ENCODE measurements around the gene CACNA1D.
"Not testable (repeated sequence)": the region's sequence is repeated elsewhere in the genome, so short reads cannot be mapped to it uniquely, and the experiment has no call there.

Gene CACNA1D

DNA sequence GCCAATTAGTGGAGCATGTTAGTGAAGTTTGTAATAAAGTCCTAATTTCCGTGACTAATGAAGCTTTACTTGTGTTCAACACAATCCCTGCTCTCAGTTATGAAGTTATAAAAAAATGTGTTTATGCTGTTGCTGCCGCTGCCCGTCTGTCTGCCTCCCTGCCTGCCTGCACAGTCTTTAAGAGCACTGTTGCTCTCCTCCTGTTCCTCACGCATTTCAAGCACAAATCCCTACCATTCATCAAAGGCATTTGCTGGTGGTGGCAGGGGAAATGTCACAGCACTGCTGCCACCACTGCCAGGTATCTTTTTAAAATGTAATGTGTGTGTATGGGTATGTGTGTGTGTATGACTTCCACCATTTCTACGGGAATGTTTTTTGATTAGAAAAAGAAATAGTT, 58.8 kb downstream of the CACNA1D start:
- H3K27ac ChIP-seq (ENCODE audit: low read length), result no peak overlapping the region
- H3K9me3 ChIP-seq (ENCODE audit: control insufficient read depth in 1 of 2, low read length in 2 of 2), result no peaks in the 10 kb centered on the region
- H3K27me3 ChIP-seq (ENCODE audit: low read depth, low read length), result no peaks in the 10 kb centered on the region
- H3K4me3 ChIP-seq (ENCODE audit: low read depth in 1 of 2, low read length in 2 of 2), result peak overlapping the region in 1 of 2 donors; percentile 1
- H3K36me3 ChIP-seq (ENCODE audit: control insufficient read depth in 1 of 2, insufficient read depth in 2 of 2, low read length in 2 of 2), result no peaks in the 10 kb centered on the region
- peaks cover 0 to 4% of the 10 kb centered on the region in 2 donors for H3K4me1 ChIP-seq (ENCODE audit: control insufficient read depth in 1 of 2, insufficient read depth in 2 of 2, low read length in 2 of 2)

DNA sequence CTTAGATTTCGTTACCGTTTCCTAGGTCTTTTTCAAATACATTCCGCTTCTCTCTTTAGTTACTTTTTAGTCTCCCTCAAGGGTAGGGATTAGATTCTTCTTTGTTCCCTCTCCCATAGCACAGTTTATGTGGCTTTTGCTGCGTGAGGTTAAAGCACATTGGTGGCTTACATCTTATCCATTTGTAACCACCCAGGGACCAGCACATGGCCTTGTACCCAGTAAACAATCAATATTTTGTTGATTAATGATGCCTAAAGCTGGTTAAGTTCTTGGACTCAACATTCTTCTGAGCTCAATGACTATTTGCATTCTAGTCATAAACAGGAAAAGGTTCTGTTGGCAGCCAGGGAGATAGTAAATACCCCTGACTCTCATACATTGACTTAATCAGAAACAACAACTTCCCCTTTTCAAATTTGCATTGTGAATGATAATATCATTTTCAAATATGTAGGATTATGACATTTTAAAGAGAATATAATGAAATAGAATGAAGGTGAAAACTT, 60.2 kb downstream of the CACNA1D start:
- no peaks in the 10 kb centered on the region for H3K9me3 ChIP-seq (ENCODE audit: control insufficient read depth in 1 of 2, low read length in 2 of 2)

DNA sequence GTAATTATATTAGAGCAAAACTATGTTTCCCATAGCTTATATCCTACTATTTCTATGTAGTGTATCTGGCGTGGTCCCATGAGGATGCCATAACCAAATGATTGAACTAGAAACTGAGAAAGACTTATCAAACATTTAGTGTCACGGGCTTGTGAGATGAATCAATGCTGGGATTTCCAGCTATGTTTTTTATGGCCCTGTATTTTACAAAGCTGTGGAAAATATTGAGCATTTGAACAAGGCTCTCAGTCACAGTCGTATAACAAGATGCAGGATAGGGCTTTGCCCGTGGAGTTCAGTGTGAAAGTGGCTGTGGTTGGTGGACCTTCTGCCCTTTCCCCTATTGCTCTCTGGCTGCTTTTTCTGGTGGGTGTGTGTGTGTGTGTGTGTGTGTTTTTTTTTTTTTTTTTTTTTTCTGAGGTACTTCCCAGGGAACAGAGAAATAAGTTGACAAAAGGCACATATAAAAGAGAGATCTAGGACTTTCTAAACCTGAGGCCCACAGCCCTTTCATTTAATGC, 60.7 kb downstream of the CACNA1D start:
- Histone ChIP-seq H3K27me3 (ENCODE audit: low read depth, low read length) (no peaks in the 10 kb centered on the region), H3K4me3 (ENCODE audit: low read depth in 1 of 2, low read length in 2 of 2) (no peak overlapping the region), H3K27ac (ENCODE audit: low read length) (no peak overlapping the region), H3K9me3 (ENCODE audit: control insufficient read depth in 1 of 2, low read length in 2 of 2) (no peaks in the 10 kb centered on the region), H3K4me1 (ENCODE audit: control insufficient read depth in 1 of 2, insufficient read depth in 2 of 2, low read length in 2 of 2) (peaks cover 0 to 4% of the 10 kb centered on the region in 2 donors), H3K36me3 (ENCODE audit: control insufficient read depth in 1 of 2, insufficient read depth in 2 of 2, low read length in 2 of 2) (no peaks in the 10 kb centered on the region)

More for the DNA sequence above, 60.2 kb downstream of the CACNA1D start:
- no peak overlapping the region for H3K4me3 ChIP-seq (ENCODE audit: low read depth in 1 of 2, low read length in 2 of 2)
- no peaks in the 10 kb centered on the region for H3K36me3 ChIP-seq (ENCODE audit: control insufficient read depth in 1 of 2, insufficient read depth in 2 of 2, low read length in 2 of 2)
- H3K4me1 ChIP-seq (ENCODE audit: control insufficient read depth in 1 of 2, insufficient read depth in 2 of 2, low read length in 2 of 2), result peaks cover 0 to 4% of the 10 kb centered on the region in 2 donors
- H3K27me3 ChIP-seq (ENCODE audit: low read depth, low read length), result no peaks in the 10 kb centered on the region
- no peak overlapping the region for H3K27ac ChIP-seq (ENCODE audit: low read length)

DNA sequence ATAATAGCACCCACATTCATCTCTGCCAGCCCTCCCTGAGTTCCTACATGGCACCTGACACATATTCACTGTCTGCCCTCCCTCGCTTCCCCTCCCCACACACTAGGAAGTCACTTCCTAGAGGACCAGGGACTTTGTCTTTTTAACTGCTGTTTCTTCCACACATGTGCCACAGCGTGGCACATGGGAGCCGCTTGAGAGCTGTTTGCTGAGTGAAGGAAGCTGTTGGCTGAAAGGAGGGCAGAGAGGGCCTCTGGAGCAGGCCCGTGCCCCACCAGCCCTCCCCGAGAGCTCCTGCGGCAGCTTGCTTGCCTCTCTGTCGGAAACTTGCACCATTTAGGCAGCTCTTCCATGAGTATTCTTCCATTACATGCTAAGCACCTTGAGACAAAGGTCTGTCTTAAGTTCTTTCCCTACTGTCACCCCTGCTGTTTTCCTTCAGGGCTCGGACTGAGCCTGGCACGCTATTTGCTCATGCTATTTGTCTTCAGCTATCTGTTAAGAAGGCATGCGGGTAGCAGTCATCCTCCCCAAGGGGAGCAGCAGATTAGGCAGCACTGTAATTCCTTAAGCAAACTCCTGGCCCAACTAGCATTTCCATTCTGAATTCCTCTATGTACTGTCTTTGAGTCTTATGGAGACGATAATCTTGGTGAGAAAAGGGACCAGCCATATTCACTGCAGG, 72.2 kb downstream of the CACNA1D start:
- Histone ChIP-seq H3K27me3 (ENCODE audit: low read depth, low read length) (no peaks in the 10 kb centered on the region), H3K9me3 (ENCODE audit: control insufficient read depth in 1 of 2, low read length in 2 of 2) (no peaks in the 10 kb centered on the region), H3K4me3 (ENCODE audit: low read depth in 1 of 2, low read length in 2 of 2) (no peak overlapping the region), H3K27ac (ENCODE audit: low read length) (no peak overlapping the region), H3K4me1 (ENCODE audit: control insufficient read depth in 1 of 2, insufficient read depth in 2 of 2, low read length in 2 of 2) (peaks cover 0 to 5% of the 10 kb centered on the region in 2 donors), H3K36me3 (ENCODE audit: control insufficient read depth in 1 of 2, insufficient read depth in 2 of 2, low read length in 2 of 2) (no peaks in the 10 kb centered on the region)

DNA sequence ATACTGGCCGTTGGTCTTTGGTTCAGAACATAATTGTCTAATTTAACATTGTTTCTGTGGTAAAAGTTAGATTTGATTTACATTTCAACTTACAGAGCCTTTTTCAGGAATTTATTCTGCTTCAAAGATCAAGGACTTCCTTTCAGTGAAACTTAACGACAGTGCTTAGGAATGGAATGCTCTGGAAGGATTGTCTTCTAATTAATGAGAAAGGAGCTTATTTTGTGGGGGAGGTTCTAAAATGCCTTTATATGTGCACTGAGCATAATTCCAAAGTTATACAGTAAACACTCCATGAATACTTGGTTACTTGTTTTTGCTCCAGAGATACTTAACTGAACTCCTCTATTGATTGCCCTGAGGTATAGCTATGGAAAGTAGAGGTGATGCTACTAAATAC, 75.7 kb downstream of the CACNA1D start:
- H3K36me3 ChIP-seq (ENCODE audit: control insufficient read depth in 1 of 2, insufficient read depth in 2 of 2, low read length in 2 of 2), result no peaks in the 10 kb centered on the region
- H3K4me1 ChIP-seq (ENCODE audit: control insufficient read depth in 1 of 2, insufficient read depth in 2 of 2, low read length in 2 of 2), result peaks cover 0 to 5% of the 10 kb centered on the region in 2 donors
- H3K27me3 ChIP-seq (ENCODE audit: low read depth, low read length), result no peaks in the 10 kb centered on the region
- no peak overlapping the region for H3K4me3 ChIP-seq (ENCODE audit: low read depth in 1 of 2, low read length in 2 of 2)
- H3K9me3 ChIP-seq (ENCODE audit: control insufficient read depth in 1 of 2, low read length in 2 of 2), result no peaks in the 10 kb centered on the region
- H3K27ac ChIP-seq (ENCODE audit: low read length), result no peak overlapping the region

DNA sequence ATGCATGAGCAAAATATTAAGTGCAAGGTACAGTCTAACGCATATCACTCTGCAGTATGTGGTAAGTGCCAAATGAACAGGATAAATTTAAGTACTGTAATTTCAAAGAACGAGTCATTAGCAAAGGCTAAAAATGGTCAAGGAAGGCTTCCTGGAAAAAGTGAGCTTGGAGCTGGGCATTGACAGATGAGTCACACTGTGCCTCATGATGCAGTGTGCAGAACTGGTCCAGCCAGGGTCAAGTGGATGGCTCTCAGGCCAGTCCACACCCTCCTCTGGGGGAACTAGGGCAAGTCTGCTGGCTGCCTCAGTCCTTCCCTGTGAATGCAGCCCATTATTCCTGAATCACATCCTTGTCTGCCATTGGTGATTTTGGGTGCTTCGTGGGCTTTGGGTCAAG, 76.3 kb downstream of the CACNA1D start:
- Histone ChIP-seq H3K27me3 (ENCODE audit: low read depth, low read length) (no peaks in the 10 kb centered on the region), H3K4me1 (ENCODE audit: control insufficient read depth in 1 of 2, insufficient read depth in 2 of 2, low read length in 2 of 2) (peaks cover 0 to 5% of the 10 kb centered on the region in 2 donors), H3K27ac (ENCODE audit: low read length) (no peak overlapping the region), H3K4me3 (ENCODE audit: low read depth in 1 of 2, low read length in 2 of 2) (no peak overlapping the region), H3K36me3 (ENCODE audit: control insufficient read depth in 1 of 2, insufficient read depth in 2 of 2, low read length in 2 of 2) (no peaks in the 10 kb centered on the region), H3K9me3 (ENCODE audit: control insufficient read depth in 1 of 2, low read length in 2 of 2) (no peaks in the 10 kb centered on the region)

DNA sequence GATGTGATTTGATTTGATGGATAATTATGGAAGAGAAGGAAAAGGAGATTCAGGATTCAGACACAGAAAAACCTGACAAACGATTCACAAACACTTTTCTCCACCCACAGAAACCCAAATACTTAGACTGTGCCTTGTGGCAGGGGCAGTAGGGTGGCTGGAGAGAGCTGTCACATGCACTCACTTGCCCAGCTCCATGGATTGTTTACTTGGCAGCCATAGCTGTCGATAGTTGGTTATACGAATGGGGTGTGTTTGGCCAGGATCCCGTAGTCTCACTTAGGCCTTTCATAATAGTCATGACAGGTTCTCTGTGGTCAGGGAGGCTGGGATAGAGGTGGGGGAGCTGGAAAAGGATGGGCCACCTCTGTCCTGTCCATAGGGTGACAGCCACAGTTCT, 76.9 kb downstream of the CACNA1D start:
- Histone ChIP-seq H3K4me3 (ENCODE audit: low read depth in 1 of 2, low read length in 2 of 2) (no peak overlapping the region), H3K4me1 (ENCODE audit: control insufficient read depth in 1 of 2, insufficient read depth in 2 of 2, low read length in 2 of 2) (peaks cover 0 to 5% of the 10 kb centered on the region in 2 donors), H3K9me3 (ENCODE audit: control insufficient read depth in 1 of 2, low read length in 2 of 2) (no peaks in the 10 kb centered on the region), H3K27me3 (ENCODE audit: low read depth, low read length) (no peaks in the 10 kb centered on the region), H3K27ac (ENCODE audit: low read length) (no peak overlapping the region), H3K36me3 (ENCODE audit: control insufficient read depth in 1 of 2, insufficient read depth in 2 of 2, low read length in 2 of 2) (no peaks in the 10 kb centered on the region)

DNA sequence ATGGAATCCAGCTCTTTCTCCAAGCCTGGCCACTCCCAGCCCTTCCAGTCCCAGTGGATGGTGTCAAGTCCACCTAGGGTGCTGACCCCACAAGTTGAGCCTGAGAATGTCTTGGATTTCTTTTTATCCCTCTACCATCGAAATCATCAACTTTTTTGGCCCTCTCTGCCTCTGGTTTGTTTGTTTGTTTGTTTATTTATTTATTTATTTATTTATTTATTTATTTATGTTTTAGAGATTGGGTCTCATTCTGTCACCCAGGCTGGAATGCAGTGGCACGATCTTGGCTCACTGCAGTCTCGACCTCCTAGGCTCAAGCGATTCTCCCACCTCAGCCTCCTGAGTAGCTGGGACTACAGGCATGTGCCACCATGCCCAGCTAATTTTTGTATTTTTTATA, 77.8 kb downstream of the CACNA1D start:
- not testable (repeated sequence) for H3K27me3 ChIP-seq (ENCODE audit: low read depth, low read length)

DNA sequence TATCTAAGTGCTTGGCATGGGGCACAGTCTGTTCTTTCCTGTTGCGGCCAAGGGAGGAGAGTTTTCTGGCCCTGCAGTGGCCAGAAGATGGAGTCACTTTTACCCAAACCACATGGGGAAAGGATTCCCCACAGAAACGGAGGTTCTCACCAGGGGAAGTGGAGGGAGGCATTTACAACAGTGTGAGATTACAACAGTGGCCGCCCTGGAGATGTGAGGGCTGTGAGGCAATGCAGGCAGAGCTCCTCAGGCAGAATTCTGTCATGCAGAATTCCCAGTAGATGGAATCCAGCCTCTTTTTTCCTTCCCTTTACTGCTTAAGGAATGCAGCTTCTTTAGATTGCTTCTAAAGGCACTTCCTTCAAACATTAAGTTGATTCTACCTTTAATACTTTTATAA, 83.1 kb downstream of the CACNA1D start:
- Histone ChIP-seq H3K4me3 (ENCODE audit: low read depth in 1 of 2, low read length in 2 of 2) (no peak overlapping the region), H3K27me3 (ENCODE audit: low read depth, low read length) (no peaks in the 10 kb centered on the region), H3K9me3 (ENCODE audit: control insufficient read depth in 1 of 2, low read length in 2 of 2) (no peaks in the 10 kb centered on the region), H3K4me1 (ENCODE audit: control insufficient read depth in 1 of 2, insufficient read depth in 2 of 2, low read length in 2 of 2) (peaks cover 0 to 5% of the 10 kb centered on the region in 2 donors), H3K36me3 (ENCODE audit: control insufficient read depth in 1 of 2, insufficient read depth in 2 of 2, low read length in 2 of 2) (no peaks in the 10 kb centered on the region), H3K27ac (ENCODE audit: low read length) (no peak overlapping the region)

More for the DNA sequence above, 77.8 kb downstream of the CACNA1D start:
- not testable (repeated sequence) for H3K27ac ChIP-seq (ENCODE audit: low read length); H3K9me3 ChIP-seq (ENCODE audit: control insufficient read depth in 1 of 2, low read length in 2 of 2); H3K36me3 ChIP-seq (ENCODE audit: control insufficient read depth in 1 of 2, insufficient read depth in 2 of 2, low read length in 2 of 2); H3K4me3 ChIP-seq (ENCODE audit: low read depth in 1 of 2, low read length in 2 of 2); H3K4me1 ChIP-seq (ENCODE audit: control insufficient read depth in 1 of 2, insufficient read depth in 2 of 2, low read length in 2 of 2)

DNA sequence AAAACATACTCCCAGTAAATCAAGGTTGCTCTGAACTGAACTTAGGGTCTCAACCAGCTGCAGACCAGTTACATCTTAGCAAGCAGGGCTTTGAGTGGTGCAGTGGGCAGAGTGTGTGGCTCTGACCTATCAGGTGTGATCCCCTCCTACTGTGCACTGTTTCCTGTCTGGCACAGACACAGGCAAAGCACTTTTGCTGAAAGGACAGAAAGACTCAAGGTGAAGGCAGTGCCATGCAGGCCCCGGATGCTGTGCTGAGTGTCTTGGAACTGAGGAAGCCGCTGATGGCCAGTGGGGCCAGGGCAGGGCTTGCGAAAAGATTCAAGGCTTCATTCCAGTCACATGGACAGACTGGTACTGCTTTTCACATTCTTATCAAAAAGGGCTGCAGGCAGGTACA, 85.2 kb downstream of the CACNA1D start:
- no peak overlapping the region for H3K4me3 ChIP-seq (ENCODE audit: low read depth in 1 of 2, low read length in 2 of 2)
- H3K27me3 ChIP-seq (ENCODE audit: low read depth, low read length), result no peaks in the 10 kb centered on the region
- H3K9me3 ChIP-seq (ENCODE audit: control insufficient read depth in 1 of 2, low read length in 2 of 2), result no peaks in the 10 kb centered on the region
- H3K27ac ChIP-seq (ENCODE audit: low read length), result no peak overlapping the region
- no peaks in the 10 kb centered on the region for H3K36me3 ChIP-seq (ENCODE audit: control insufficient read depth in 1 of 2, insufficient read depth in 2 of 2, low read length in 2 of 2)
- peaks cover 0 to 5% of the 10 kb centered on the region in 2 donors for H3K4me1 ChIP-seq (ENCODE audit: control insufficient read depth in 1 of 2, insufficient read depth in 2 of 2, low read length in 2 of 2)

DNA sequence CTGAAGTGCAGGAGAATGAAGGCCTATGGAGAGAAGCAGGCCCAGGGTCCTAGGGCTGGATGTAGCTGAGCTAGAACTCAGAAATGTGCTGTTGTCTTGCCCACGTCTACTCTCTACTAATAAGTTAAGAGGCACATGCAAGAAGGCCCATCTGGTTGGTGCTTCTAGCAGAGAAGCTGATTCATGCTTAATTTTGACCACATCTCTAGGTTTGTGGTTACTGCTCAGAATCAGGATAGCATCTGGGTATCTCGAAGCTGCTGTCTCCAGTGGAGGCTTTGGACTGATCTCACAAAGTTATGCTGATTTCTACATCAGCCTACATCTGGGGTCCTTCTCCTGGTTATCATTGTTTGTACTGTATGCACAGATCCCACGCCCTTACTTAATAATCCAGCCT, 87.3 kb downstream of the CACNA1D start:
- H3K9me3 ChIP-seq (ENCODE audit: control insufficient read depth in 1 of 2, low read length in 2 of 2), result no peaks in the 10 kb centered on the region
- H3K4me3 ChIP-seq (ENCODE audit: low read depth in 1 of 2, low read length in 2 of 2), result no peak overlapping the region
- H3K4me1 ChIP-seq (ENCODE audit: control insufficient read depth in 1 of 2, insufficient read depth in 2 of 2, low read length in 2 of 2), result peaks cover 0 to 5% of the 10 kb centered on the region in 2 donors

More for the DNA sequence above, 87.3 kb downstream of the CACNA1D start:
- Histone ChIP-seq H3K36me3 (ENCODE audit: control insufficient read depth in 1 of 2, insufficient read depth in 2 of 2, low read length in 2 of 2) (no peaks in the 10 kb centered on the region), H3K27ac (ENCODE audit: low read length) (no peak overlapping the region), H3K27me3 (ENCODE audit: low read depth, low read length) (no peaks in the 10 kb centered on the region)

Data from muscle layer of duodenum (tissue), 2 donors.